ENCODE results near the gene KPNB1.

The KPNB1 gene

DNA sequence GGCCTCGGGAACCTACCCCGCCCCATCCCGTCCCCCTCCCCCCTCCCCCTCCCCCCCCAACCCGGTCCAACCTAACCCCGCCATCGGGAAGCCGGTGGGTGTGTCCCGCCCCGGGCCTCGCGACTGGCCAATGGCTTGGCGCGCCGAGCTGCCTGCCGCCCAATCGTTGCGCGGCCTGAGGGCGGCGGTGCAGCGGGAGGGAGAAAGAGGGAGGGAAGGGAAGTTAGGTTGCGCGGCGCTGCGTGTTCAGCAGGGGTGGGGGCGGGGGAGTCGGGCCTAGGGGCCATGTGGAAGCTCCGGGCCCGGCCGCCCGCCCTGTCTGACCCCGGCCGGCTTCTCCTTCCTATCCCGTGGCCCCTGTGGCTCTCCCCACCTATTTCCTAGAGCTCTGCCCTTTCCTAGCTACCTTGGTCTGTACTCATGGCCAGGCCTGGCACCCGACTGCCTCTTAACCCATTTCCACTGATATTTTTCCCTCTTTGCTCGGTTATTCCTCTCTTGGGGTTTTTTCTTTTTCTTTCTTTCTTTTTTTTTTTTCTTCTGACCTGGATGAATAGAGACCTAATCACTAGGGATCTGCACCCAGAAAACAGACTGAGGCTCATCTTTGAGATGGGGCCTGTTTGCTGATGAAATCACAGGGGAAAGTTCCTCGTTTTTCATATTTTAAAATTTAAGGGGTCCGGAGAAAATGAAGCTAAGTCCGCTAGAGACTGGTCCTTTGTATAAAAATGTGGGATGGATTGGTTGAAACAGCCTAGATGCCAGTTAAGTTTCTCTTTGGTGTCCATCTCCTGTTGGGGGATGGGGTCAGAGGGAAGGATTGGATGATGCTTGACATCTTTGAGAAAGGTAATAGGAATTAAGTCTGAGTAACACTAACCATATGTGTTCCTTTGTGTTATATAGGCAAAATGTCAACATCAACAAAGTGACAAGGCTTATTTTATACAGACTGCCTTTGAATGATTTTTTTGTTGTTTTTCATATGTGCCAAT lies 1.1 kb downstream of the KPNB1 start:
- Histone ChIP-seq H3K4me3 (ENCODE audit: low read depth, low read length) (peak overlapping the region; percentile 76), H3K4me1 (ENCODE audit: control insufficient read depth, insufficient read depth, low read length) (peaks cover 12% of the 10 kb centered on the region), H3K9me3 (ENCODE audit: control insufficient read depth, insufficient read depth, low read depth, low read length) (no peaks in the 10 kb centered on the region), H3K27ac (ENCODE audit: extremely low read depth, low read depth, low read length) (peak overlapping the region; percentile 95), H3K36me3 (ENCODE audit: control insufficient read depth in 2 of 2, insufficient read depth in 1 of 2, low read length in 2 of 2) (peaks cover 49 to 52% of the 10 kb centered on the region in 2 experiments)
- ChIA-PET POLR2A (interaction anchor here (0.5 to 3.6 kb wide), 22 partner anchors 12 to 410 kb away, joined by 3 to 48 read pairs (median 6); partner anchors contain the start of genes PNPO and TBX21), CTCF (interaction anchor here (0.7 to 2.7 kb wide), 4 partner anchors 14 to 142 kb away, joined by 5 to 9 read pairs (median 6); no protein-coding TSS in a partner anchor)
- TF ChIP-seq ZNF530 (tag by site-specific recombination; IDR thresholded peaks at IDR 0.05; ENCODE audit: low read depth) = no peak
- TF ChIP-seq IKZF3 (tag by site-specific recombination; IDR thresholded peaks at IDR 0.05) = no peak
- no peak for TF ChIP-seq ZSCAN23 (tag by site-specific recombination; IDR thresholded peaks at IDR 0.05)
- TF ChIP-seq, protein P1, sequence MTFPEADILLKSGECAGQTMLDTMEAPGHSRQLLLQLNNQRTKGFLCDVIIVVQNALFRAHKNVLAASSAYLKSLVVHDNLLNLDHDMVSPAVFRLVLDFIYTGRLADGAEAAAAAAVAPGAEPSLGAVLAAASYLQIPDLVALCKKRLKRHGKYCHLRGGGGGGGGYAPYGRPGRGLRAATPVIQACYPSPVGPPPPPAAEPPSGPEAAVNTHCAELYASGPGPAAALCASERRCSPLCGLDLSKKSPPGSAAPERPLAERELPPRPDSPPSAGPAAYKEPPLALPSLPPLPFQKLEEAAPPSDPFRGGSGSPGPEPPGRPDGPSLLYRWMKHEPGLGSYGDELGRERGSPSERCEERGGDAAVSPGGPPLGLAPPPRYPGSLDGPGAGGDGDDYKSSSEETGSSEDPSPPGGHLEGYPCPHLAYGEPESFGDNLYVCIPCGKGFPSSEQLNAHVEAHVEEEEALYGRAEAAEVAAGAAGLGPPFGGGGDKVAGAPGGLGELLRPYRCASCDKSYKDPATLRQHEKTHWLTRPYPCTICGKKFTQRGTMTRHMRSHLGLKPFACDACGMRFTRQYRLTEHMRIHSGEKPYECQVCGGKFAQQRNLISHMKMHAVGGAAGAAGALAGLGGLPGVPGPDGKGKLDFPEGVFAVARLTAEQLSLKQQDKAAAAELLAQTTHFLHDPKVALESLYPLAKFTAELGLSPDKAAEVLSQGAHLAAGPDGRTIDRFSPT (tag by site-specific recombination; IDR thresholded peaks at IDR 0.05) = no peak
- TF ChIP-seq, protein P2, sequence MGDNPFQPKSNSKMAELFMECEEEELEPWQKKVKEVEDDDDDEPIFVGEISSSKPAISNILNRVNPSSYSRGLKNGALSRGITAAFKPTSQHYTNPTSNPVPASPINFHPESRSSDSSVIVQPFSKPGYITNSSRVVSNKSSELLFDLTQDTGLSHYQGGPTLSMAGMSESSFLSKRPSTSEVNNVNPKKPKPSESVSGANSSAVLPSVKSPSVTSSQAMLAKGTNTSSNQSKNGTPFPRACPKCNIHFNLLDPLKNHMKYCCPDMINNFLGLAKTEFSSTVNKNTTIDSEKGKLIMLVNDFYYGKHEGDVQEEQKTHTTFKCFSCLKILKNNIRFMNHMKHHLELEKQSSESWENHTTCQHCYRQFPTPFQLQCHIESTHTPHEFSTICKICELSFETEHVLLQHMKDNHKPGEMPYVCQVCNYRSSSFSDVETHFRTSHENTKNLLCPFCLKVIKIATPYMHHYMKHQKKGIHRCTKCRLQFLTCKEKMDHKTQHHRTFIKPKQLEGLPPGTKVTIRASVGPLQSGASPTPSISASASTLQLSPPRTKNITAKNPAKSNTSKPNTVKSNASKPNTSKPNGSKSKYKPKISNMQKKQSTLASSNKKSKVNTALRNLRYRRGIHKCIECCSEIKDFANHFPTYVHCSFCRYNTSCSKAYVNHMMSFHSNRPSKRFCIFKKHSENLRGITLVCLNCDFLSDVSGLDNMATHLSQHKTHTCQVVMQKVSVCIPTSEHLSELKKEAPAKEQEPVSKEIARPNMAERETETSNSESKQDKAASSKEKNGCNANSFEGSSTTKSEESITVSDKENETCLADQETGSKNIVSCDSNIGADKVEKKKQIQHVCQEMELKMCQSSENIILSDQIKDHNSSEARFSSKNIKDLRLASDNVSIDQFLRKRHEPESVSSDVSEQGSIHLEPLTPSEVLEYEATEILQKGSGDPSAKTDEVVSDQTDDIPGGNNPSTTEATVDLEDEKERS (tag by site-specific recombination; IDR thresholded peaks at IDR 0.05) = no peak
- TF ChIP-seq ZNF843 (tag by site-specific recombination; IDR thresholded peaks at IDR 0.05) = no peak
- TF ChIP-seq SETDB1 (IDR thresholded peaks at IDR 0.05; ENCODE audit: insufficient read length, low read length) = no peak
- TF ChIP-seq ZBTB48 (tag by site-specific recombination; IDR thresholded peaks at IDR 0.05) = peak; percentile 87
- TF ChIP-seq, protein P3, sequence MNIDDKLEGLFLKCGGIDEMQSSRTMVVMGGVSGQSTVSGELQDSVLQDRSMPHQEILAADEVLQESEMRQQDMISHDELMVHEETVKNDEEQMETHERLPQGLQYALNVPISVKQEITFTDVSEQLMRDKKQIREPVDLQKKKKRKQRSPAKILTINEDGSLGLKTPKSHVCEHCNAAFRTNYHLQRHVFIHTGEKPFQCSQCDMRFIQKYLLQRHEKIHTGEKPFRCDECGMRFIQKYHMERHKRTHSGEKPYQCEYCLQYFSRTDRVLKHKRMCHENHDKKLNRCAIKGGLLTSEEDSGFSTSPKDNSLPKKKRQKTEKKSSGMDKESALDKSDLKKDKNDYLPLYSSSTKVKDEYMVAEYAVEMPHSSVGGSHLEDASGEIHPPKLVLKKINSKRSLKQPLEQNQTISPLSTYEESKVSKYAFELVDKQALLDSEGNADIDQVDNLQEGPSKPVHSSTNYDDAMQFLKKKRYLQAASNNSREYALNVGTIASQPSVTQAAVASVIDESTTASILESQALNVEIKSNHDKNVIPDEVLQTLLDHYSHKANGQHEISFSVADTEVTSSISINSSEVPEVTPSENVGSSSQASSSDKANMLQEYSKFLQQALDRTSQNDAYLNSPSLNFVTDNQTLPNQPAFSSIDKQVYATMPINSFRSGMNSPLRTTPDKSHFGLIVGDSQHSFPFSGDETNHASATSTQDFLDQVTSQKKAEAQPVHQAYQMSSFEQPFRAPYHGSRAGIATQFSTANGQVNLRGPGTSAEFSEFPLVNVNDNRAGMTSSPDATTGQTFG (tag by site-specific recombination; IDR thresholded peaks at IDR 0.05; ENCODE audit: borderline replicate concordance) = no peak
- peak; percentile 88; the same call in 1 of the 2 replicates for TF ChIP-seq KLF7 (tag by site-specific recombination; IDR thresholded peaks at IDR 0.05; ENCODE audit: borderline replicate concordance)
- TF ChIP-seq, protein P4, sequence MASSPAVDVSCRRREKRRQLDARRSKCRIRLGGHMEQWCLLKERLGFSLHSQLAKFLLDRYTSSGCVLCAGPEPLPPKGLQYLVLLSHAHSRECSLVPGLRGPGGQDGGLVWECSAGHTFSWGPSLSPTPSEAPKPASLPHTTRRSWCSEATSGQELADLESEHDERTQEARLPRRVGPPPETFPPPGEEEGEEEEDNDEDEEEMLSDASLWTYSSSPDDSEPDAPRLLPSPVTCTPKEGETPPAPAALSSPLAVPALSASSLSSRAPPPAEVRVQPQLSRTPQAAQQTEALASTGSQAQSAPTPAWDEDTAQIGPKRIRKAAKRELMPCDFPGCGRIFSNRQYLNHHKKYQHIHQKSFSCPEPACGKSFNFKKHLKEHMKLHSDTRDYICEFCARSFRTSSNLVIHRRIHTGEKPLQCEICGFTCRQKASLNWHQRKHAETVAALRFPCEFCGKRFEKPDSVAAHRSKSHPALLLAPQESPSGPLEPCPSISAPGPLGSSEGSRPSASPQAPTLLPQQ (tag by site-specific recombination; IDR thresholded peaks at IDR 0.05) = peak; percentile 79
- TF ChIP-seq ZFP41 (tag by site-specific recombination; IDR thresholded peaks at IDR 0.05; ENCODE audit: borderline replicate concordance) = no peak
- no peak for TF ChIP-seq ZNF776 (tag by site-specific recombination; IDR thresholded peaks at IDR 0.05; ENCODE audit: borderline replicate concordance)
- TF ChIP-seq ZNF596 (tag by site-specific recombination; IDR thresholded peaks at IDR 0.05) = no peak
- no peak for TF ChIP-seq YY2 (tag by site-specific recombination; IDR thresholded peaks at IDR 0.05)
- no peak for TF ChIP-seq ZNF555 (tag by site-specific recombination; conservative IDR thresholded peaks at IDR 0.05)
- TF ChIP-seq, protein P5, sequence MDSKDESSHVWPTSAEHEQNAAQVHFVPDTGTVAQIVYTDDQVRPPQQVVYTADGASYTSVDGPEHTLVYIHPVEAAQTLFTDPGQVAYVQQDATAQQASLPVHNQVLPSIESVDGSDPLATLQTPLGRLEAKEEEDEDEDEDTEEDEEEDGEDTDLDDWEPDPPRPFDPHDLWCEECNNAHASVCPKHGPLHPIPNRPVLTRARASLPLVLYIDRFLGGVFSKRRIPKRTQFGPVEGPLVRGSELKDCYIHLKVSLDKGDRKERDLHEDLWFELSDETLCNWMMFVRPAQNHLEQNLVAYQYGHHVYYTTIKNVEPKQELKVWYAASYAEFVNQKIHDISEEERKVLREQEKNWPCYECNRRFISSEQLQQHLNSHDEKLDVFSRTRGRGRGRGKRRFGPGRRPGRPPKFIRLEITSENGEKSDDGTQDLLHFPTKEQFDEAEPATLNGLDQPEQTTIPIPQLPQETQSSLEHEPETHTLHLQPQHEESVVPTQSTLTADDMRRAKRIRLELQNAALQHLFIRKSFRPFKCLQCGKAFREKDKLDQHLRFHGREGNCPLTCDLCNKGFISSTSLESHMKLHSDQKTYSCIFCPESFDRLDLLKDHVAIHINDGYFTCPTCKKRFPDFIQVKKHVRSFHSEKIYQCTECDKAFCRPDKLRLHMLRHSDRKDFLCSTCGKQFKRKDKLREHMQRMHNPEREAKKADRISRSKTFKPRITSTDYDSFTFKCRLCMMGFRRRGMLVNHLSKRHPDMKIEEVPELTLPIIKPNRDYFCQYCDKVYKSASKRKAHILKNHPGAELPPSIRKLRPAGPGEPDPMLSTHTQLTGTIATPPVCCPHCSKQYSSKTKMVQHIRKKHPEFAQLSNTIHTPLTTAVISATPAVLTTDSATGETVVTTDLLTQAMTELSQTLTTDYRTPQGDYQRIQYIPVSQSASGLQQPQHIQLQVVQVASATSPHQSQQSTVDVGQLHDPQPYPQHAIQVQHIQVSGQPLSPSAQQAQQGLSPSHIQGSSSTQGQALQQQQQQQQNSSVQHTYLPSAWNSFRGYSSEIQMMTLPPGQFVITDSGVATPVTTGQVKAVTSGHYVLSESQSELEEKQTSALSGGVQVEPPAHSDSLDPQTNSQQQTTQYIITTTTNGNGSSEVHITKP (tag by site-specific recombination; IDR thresholded peaks at IDR 0.05) = peak; percentile 55; the same call in 1 of the 2 replicates
- no peak for TF ChIP-seq ZNF747 (tag by site-specific recombination; IDR thresholded peaks at IDR 0.05)
- TF ChIP-seq GLI2 (tag by site-specific recombination; IDR thresholded peaks at IDR 0.05; ENCODE audit: borderline replicate concordance, low read depth) = no peak
- no peak for TF ChIP-seq ZNF404 (tag by site-specific recombination; IDR thresholded peaks at IDR 0.05)
